GM18858 (cell line): ENCODE data around the gene COPA.

Experiments
- ATAC-seq: cut with Tn5 transposase; IDR thresholded peaks from one replicate; pipeline ENCODE4 v1.9.1; 2021; ENCODE audit not compliant: unreplicated experiment

COPA gene

DNA sequence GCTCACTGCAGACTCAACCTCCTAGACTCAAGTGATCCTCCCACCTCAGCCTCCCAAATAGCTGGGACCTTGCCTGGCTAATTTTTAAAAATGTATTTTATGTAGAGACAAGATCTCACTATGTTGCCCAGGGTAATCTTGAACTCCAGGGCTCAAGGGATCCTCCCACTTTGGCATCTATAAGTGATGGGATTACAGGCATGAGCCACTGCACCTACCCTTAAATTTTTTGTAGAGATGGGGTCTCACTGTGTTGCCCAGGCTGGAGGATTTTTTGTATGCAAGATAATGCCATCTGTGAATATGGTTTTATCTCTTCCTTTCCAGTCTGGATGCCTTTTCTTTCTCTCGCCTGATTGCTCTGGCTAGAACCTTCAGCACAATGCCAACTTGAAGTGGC lies 72.0 kb downstream of the COPA start:
- ATAC-seq, result no peak

DNA sequence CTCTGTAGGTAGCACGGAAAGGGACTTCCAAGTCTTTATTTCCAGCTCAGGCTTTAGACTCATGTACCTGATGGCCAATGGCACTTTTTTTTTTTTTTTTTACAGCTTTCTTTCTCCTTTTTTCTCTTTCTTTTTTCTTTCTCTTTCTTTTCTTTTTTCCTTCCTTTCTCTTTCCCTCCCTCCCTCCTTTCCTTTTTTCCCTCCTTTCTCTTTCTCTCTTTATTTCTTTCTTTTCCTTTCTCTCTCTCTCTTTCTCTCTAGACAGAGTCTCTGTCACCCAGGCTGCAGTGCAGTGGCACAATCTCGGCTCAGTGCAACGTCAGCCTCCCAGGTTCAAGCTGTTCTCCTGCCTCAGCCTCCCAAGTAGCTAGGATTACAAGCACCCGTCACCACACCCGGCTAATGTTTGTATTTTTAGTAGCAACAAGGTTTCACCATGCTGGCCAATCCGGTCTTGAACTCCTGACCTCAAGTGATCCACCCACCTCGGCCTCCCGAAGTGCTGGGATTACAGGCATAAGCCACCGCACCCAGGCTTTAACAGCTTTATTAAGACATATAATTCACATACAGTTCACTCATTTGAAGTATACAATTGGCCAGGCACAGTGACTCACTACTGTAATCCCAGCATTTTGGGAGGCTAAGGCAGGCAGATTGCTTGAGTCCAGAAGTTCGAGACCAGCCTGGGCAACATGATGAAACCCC lies 75.6 kb downstream of the COPA start:
- ATAC-seq, result no peak

DNA sequence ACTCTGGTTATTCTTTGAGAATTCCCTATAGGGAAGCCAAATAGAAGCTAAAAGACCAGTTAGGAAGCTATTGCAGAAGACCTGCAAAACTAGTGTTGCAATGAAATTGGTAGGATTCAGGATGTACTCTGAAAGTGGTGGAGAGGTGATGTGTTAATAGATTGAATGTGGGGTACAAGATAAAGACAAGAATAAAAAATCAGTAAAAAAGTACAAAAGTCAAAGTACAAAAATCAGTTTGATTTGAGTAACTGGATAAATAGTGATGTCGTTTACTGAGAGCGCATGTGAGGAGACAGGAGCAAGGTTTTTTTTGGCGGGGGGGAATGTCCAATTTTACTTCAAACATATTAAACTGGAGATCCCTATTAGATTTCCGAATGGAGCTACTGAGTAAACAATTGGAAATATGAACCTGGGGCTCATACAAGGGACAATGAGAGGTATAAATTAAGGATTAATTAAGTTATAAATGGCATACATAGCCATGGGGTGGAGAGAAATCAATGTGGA lies 78.2 kb downstream of the COPA start:
- no peak for ATAC-seq

DNA sequence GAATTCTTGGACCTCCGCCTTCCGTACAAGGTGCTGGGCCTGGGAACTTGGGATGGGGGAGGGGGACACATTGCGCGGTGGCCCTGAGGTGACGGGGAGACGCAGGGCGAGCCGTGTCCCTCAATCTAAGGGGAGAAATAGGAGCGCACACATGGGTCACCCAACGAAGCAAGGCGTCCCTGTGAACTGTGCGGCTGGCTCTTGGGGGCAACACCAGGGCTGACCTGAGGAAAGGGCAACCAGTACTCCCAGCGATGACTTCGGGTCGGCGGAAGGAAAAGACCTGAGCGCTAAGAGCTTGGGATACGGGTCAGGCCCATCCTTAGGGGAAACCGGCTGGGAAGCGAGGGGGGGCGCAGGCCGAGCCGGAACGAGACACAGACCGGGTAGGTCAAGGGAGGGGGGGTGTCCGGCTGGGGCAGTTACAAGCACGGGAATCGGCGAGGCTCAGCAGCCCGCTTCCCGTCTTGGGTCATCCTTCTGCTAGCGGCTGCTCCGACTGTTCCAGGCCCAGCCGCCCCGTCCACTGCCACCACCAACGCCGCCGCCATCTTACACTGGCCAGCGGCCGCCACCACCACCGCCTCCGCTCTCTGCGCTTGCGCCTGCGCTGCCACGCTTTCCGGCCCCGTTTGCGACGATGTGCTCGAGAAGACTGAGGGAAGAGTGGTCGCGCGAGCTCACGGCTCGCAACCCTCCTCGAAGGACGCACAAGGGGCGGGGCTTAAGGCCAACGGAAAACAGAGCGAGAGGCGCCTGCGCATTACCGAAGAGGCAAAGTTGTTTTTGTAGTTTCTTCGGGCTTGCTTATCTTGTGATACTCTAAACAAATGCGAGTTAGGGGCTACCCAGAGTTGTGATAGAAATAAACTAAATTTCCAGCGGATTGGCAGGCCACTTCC lies 80.9 kb downstream of the COPA start, which contains the start of gene DCAF8:
Gene DCAF8, minus strand, starts transcription at position 657 of the 902 bp plus-strand sequence. CDS start 18,541 bp downstream, outside the sequence.
- ATAC-seq, result peak; percentile 58

DNA sequence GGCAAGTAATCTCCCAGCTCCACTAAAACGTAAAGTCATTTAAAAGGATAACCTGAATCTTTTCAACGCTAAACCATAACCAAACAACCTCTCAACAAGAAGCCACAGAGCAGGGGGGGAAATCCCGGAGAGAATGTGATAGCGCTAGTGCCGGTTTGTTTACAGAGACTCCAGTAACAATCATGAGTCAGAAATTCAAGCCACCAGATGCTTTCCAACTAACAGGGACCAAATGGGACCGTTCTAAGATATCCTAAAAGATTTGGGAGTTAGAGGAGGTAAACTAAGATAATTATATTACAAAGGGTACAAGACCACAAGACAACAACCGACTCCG lies 81.5 kb downstream of the COPA start:
- ATAC-seq, result peak; percentile 34

DNA sequence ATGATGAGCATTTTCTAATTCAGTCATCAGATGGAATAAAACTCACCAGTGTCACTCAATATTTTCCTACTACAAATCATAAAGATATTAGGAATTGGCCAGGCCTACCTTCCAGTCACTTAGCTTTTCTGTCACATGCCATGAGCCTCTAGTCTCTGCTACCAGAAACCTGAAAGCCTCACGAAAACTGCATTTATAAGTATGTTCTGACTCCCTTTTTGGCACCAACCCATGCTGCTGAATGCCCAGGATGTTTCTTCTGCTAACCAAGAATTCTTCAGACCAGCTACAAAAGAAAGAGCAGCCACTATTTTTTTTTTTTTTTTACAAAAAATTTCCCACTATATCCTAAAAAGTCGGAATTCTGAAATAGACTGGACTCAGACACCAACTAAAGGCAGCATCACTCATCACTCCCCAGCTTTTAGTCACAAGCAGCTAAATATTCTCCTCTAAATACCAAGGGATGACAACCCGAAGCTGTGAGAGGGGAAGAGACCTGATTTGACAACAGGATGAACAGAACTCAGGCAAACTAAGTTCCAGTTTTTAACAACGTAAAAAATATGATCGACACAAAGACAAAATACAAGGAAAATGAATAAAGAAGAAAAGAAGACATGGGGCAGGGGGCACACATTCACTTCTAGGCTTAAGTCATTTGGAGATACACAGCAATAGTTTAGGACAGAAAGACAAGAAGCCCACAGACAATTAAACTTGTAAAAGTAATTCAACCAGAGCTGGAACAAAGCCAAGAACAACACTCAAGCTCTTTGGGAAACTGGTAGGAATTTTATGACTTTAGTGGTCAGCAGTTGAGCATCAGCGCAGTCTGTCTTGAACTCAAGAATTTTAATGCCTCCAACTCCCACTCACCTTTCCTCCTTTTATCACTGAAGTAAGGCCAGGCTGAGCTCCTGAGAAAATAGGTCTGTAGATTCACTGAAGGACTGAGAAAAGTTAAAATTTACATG lies 82.4 kb downstream of the COPA start:
- no peak for ATAC-seq

DNA sequence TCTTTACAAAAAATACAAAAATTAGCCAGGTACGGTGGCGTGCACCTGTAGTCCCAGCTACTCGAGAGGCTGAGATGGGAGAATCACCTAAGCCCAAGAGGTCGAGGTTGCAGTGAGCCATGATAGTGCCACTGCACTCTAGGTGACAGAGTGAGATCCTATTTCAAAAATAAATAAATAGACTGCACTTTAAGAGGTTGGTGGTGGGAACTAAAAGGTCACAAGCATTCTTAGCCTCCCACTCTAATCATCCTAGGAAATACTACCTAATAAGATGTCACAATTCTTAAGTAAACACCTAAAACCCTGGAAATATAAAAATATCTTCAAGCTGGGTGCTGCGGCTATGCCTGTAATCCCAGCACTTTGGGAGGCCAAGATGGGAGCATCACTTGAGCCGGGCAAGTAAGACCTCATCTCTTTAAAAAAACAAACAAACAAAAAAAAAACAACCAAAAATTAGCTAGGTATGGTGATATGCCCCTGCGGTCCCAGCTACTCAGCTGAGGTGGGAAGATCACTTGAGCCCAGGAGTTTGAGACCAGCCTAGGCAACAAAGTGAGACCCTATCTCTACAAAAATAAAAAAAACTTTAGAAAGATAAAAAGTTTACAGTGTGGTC lies 84.8 kb downstream of the COPA start:
- ATAC-seq, result no peak

DNA sequence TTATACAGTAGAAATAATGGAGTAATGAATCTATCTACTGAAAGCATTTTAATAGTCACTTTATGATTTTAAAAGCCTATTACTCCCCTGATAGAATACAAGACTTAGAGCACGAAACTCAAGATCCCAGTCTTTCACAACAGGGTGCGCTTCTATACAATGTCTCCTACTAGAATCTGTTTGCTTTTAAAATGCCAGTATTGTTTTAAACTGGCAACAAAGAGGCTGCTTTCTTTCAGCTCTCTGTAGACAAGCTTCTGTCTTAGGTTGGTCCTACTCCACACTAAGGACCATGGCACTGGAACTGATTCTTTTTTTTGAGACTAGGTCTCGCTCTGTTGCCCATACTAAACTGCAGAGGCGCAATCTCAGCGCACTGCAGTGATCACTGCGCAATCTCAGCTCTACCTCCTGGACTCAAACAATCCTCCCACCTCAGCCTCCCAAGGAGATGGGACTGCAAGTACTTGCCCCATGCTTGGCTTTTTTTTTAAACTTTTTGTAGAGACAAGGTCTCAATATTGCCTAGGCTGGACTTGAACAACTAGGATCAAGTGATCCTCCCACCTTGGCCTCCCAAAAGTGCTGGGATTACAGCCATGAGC lies 85.5 kb downstream of the COPA start:
- no peak for ATAC-seq

DNA sequence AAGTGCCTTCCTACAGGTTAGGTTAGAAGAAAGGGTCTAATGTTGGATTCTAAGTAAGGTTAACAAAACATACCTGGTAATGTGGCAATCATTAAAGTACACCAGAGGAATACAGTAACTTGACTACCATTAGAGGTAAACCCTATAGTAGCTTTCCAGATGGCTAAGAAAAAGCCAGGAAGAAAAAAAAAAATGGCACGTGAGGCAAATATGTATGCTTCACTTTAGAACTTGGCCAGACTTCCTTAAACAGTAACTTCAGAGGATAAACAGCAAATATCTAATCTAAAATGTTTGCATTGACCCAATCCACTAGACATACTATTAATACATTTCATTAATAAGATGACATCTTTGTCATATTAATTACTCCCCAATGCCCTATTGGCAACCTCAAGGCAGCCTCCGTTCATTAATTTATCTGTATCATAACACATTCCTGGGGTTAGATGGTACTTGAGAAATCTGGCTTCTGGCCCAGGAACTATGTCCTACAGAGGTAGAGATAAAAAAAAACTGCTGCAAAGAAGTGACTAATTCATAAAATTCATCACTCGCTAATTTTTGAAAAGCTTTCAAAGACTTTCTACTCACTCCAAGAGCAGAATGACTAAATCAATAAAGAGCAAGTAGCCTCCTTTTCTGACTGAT lies 86.5 kb downstream of the COPA start:
- ATAC-seq, result no peak

DNA sequence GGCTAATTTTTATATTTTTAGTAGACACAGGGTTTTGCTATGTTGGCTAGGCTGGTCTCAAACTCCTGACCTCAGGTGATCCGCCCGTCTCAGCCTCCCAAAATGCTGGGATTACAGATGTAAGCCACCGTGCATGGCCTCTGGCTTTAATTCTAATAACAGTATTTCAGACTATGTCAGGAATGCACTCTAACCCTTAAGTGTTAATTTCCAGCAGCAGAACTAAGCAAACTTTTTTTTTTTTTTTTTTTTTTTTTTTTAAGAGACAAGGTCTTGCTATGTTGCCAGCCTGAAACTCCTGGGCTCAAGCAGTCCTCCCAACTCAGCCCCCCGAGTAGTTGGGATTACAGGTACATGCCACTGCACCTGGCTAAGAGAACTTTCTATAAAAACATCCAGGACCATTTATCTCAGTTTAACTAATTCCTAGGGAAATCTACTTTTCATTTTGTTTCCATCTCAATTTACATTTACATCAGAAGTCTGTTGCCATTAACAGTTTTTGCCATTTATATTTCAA lies 87.2 kb downstream of the COPA start:
- ATAC-seq, result no peak

DNA sequence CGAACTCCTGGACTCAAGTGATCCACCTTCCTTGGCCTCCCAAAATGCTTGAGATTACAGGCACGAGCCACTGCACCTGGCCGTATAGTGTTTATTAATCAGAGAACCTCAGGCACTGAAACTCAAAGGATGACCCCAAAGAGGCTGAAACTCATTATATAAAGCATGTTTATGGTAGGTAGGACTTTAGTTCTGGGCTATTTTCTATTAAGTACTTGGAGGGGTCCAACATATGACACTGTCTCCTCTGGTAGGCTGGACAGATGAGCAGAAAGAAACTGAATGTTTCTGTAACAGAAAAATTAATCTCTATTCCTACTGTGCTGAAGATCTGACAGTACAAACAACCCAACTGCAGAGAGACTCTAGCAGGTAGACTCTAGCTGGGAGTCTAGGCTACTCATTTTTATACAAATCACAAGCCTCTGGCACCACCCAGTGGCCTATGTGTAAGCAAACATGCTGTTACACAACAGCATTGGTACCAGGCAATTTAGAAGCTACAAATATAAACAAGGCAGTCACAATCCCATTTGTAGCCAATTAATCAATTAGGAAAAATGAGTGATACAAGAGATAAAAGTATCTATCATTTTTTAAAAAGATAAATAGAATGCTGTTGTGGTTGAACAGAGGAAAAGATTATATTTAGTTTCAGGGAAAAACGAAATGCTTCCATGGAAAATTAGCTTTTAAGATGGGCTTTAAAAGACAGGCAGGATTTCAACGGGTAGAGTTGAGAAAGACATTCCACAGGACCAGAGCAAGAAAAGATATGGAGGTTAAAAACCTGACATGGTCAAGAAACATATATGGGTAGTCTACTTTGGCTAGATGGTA lies 91.1 kb downstream of the COPA start:
- peak; percentile 83 for ATAC-seq

DNA sequence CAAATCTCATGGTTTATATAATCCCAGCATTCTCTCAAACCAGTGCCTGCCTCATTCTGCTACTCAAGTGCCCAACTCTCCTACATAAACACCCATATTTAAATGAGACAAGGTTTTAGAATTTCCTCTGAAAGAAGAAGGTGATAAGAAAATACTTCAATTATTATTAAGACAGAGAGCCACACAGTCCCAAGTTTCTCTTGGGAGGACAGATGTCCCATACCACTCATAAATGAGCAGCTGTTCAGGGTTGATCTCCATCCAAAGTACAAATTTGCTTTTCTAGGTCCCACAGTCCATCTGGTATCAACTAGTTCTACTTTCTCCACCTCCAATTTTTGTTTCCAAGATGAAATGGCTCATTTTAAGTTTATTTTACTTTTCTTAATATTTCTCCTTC lies 92.0 kb downstream of the COPA start:
- ATAC-seq, result no peak

DNA sequence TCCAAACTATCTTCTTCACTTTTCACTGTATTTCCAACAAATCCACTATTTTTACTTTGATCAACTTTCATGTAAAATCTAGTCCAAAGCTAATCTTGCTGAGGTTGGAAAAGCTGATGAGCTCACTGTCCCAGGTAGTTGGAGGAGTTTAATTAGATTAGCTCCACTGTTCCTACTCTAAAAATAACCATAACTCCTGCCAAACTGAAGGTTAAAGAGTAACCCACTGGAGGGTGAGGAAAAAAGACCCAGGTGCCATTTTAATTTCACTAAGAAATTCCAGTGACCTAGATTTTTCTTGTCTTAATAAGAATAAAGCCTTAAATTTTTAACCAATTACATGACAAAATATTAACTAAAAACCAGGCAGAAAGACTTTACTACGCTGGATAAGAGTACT lies 96.0 kb downstream of the COPA start:
- ATAC-seq, result no peak

DNA sequence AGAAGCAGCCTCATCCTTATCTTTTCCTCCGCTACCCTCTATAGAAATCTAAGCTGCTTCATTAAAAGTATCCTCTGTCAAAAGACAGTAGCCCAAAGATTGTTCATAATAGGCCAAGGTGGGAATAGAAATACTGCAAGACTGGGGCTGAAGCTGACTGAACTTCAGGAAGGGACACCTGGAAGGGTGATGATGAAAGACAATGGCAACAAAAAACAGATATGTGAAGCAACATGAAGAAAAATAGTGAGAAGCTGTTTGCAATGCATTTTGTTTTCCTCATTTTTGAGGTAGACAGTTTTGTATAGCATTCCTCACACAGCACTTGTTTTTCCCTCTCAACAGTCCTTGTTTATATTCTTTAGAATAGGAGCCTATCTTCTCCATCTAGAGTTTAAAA lies 97.6 kb downstream of the COPA start:
- ATAC-seq, result no peak

DNA sequence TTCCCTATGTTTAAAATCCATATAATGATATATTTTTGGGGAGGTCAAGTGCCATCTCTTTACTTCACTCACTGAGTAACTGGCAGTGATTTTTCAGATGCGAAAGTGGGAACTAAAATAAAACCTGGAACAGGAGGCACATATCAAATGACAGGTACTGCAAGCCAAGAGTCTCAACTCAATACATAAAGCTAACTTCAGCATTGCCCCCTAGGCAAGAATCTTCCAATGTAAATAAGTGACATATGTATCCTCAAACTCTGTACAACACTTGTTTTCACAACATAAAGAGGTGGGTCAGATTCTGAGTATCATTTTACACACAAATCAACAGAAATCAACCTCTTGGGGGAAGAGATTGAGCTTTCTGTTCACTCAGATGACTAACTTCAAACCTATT lies 98.8 kb downstream of the COPA start:
- ATAC-seq, result no peak

DNA sequence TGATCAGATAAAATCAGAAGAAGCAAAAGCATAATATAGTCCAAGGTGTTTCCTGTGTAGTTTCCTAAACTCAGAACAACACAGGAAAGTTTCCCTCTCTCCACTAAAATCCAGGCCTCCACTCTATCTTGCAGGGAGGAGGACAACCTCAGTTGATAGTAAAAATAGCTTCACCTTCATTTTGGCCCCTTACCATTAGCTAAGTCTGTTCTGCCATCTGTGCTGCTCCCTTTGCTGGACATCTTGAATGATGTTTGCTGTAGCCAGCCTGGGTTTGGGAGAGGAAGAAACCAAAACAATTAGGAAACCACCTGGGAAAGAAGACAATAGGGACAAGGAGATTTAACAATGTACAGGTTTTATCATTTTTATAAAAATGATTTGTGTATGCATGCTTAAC lies 99.3 kb downstream of the COPA start:
- no peak for ATAC-seq

DNA sequence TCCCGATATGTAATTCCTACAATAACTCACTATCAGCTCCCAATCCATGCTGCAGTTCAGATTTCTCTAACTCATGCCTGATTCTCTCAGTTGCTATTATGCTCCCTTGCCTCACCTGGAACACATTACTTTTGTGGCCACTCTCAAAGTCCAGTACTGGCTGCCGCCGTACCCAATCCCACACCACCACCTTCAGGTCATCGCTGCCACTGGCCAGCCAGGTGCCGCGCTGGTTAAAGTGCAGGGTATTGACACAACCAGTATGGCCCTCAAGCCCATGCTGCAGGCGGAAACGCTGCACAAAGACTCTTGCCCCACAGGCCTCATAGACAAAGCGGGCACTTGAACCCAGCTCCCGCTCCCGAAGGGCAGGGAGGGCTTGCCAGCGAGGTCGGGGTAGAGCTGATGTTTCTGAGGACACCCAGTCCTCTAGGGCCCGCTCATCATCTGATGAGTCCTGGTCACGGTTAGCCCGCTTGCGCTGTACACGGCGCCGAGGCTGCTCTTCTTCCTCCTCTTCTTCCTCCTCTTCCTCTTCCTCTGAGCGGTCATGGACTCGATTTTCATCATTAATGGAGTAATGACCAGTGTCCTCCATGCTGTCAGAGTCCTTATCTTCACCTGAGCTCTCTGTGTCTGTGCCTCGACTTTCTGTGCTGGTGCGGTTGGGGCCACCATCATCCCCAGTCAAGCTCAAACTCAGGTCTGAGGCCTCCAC lies 103.3 kb downstream of the COPA start:
- ATAC-seq, result no peak
